Neutrophil (primary cell): ENCODE data around the gene NPAP1.
"Not testable (repeated sequence)": the region's sequence is repeated elsewhere in the genome, so short reads cannot be mapped to it uniquely, and the experiment has no call there.

ENCODE experiments used
- H3K27ac ChIP-seq: fragments of 200-600 bp; sonication (generic); 2 replicates; pipeline ENCODE4 v1.5.1; 2016; ENCODE audit warnings: mild to moderate bottlenecking, moderate library complexity
- H3K27me3 ChIP-seq: fragments of 200-600 bp; sonication (generic); 2 replicates; pipeline ENCODE4 v1.6.0; 2016; ENCODE audit warnings: mild to moderate bottlenecking
- H3K36me3 ChIP-seq: fragments of 200-600 bp; sonication (generic); 2 replicates; pipeline ENCODE4 v1.5.1; 2017
- H3K4me1 ChIP-seq, 2 experiments: fragments of 200-600 bp in 1 of 2; sonication (generic) in 1 of 2; 1 replicate in 1 of 2; 2 replicates in 1 of 2; pipeline versions ENCODE4 v1.5.1 to v1.6.1; 2013 to 2016; ENCODE audit warnings: low read depth in 1 of 2, low read length in 1 of 2, mild to moderate bottlenecking in 1 of 2, moderate library complexity in 1 of 2; ENCODE audit not compliant: control insufficient read depth in 1 of 2, insufficient read depth in 1 of 2
- H3K4me3 ChIP-seq, 2 experiments: fragments of 200-600 bp in 1 of 2; sonication (generic) in 1 of 2; 1 replicate in 1 of 2; 2 replicates in 1 of 2; pipeline ENCODE4 v1.5.1; 2013 to 2016; ENCODE audit warnings: low read depth in 1 of 2, low read length in 1 of 2, mild to moderate bottlenecking in 1 of 2, moderate library complexity in 1 of 2
- H3K9me3 ChIP-seq: fragments of 200-600 bp; sonication (generic); 2 replicates; pipeline ENCODE4 v1.5.1; 2016
- CTCF ChIP-seq: fragments of 200-600 bp; sonication (generic); IDR thresholded peaks from 2 replicates; pipeline ENCODE4 v1.5.1; 2016; ENCODE audit warnings: antibody characterized with exemption

Gene NPAP1

DNA sequence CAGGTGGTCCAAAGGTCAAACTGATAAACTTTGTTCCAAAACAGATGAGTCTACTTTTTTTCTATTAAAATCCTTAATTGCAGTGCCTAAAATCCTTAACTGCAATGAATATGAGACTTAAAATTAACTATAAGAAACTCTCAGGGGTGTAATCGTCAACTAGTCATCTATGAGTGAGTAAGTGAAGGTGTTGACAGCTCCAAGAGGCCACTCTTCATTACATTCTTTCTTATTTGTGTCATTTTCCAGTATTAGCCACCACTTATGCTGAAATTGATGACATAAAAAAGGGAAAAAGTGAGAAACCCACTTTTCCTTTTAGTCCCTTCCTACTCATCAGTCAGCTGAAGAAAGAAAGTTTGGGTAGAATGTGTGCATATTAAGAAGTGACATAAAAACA lies 12.6 kb upstream of the NPAP1 start:
- Histone ChIP-seq H3K9me3 (no peaks in the 10 kb centered on the region), H3K4me3 (no peak overlapping the region), H3K27ac (no peak overlapping the region), H3K27me3 (no peaks in the 10 kb centered on the region), H3K36me3 (no peaks in the 10 kb centered on the region), H3K4me1 (no peaks in the 10 kb centered on the region)
- TF ChIP-seq CTCF = no peak

- H3K27ac ChIP-seq = no peak overlapping the region
- no peaks in the 10 kb centered on the region for H3K4me1 ChIP-seq
- no peaks in the 10 kb centered on the region for H3K36me3 ChIP-seq
- no peaks in the 10 kb centered on the region for H3K27me3 ChIP-seq
- H3K9me3 ChIP-seq = no peaks in the 10 kb centered on the region
- no peak for TF ChIP-seq CTCF
- H3K4me3 ChIP-seq = no peak overlapping the region
Observed at GRCh38 chr15:24676431-24676830, 856 bp downstream of the NPAP1 start.

GRCh38 chr15:24678485-24678884 lies 2.9 kb downstream of the NPAP1 start:
- Histone ChIP-seq H3K9me3 (no peaks in the 10 kb centered on the region), H3K27ac (no peak overlapping the region), H3K27me3 (no peaks in the 10 kb centered on the region), H3K4me3 (no peak overlapping the region), H3K4me1 (no peaks in the 10 kb centered on the region), H3K36me3 (no peaks in the 10 kb centered on the region)
- no peak for TF ChIP-seq CTCF

DNA sequence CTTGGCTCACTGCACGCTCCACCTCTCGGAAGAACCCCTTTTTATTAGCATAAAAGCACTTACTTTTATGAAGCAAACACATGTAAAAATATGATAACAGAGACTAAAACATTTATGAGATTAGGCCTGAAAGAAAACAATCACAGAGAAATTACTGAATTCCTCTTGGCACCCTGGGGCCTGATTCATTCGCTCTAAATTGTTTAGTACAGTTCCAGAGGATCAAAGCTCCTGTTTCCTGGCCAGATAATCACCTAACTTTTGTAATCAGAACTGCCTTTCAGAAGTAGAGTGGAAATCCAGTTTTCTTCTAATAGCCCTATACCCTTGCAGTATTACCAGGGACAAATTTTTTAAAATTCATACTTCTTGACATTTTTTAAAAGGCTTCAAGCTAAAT lies 6.4 kb downstream of the NPAP1 start:
- no peak for TF ChIP-seq CTCF

GRCh38 chr15:24682905-24683304 lies 7.3 kb downstream of the NPAP1 start:
- not testable (repeated sequence) for H3K27me3 ChIP-seq, H3K4me1 ChIP-seq, H3K27ac ChIP-seq, H3K9me3 ChIP-seq, H3K4me3 ChIP-seq, H3K36me3 ChIP-seq

More for the DNA sequence above, 6.4 kb downstream of the NPAP1 start:
- Histone ChIP-seq H3K27ac (no peak overlapping the region), H3K27me3 (no peaks in the 10 kb centered on the region), H3K4me3 (no peak overlapping the region), H3K36me3 (no peaks in the 10 kb centered on the region), H3K9me3 (no peaks in the 10 kb centered on the region), H3K4me1 (no peaks in the 10 kb centered on the region)

- Histone ChIP-seq H3K4me1 (no peaks in the 10 kb centered on the region), H3K27ac (no peak overlapping the region), H3K36me3 (no peaks in the 10 kb centered on the region), H3K4me3 (no peak overlapping the region), H3K9me3 (no peaks in the 10 kb centered on the region), H3K27me3 (no peaks in the 10 kb centered on the region)
- TF ChIP-seq CTCF = no peak
Observed at GRCh38 chr15:24683736-24684135, 8.2 kb downstream of the NPAP1 start.
